Measurements from ENCODE around the gene CCND3.
"Not testable (repeated sequence)": the region's sequence is repeated elsewhere in the genome, so short reads cannot be mapped to it uniquely, and the experiment has no call there.

The CCND3 gene

DNA sequence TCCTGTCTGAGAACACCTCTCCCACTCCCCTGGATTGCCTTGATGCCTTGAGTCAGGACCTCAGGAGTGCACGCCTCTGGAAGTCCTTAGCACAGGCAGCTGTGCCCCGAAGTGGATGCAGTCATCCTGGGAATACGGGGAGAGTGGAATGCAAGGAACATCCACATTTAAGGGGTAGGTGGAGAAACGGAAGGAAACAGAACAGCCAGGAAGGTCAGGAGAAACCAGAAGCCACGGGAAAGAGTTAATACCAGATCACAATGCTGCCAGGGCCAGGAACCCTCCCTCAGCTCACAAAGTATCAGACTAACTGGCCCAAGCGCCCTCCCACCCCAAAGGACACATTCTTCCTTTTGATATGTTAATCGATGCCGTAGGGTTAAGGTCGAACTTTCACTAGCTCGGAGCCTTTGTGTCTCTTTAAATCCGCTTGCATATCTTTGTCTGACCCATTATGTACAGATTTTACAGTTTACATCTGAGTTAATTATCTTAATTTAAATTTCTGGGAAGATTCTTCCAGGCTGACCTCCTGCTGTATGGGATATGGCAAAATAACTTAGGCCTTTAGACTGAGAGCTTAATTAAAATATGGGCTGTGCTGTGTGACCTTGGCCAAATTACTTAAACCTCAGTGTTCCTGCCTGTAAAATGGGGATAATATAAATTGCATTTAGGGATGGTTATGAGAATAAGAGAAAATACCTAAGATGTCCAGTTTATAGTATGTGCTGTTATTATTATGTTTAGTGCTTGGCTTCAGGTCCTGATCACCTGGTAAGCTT, 24.0 kb upstream of the CCND3 start:
- peaks cover 31% of the 10 kb centered on the region for H3K4me1 ChIP-seq (ENCODE audit: insufficient read depth, low read length)
- H2AFZ ChIP-seq (ENCODE audit: low read depth, low read length), result no peak overlapping the region
- no peaks in the 10 kb centered on the region for H3K36me3 ChIP-seq (ENCODE audit: insufficient read depth, low read length)
- no peaks in the 10 kb centered on the region for H3K9me3 ChIP-seq (ENCODE audit: low read length)
- no peak overlapping the region for H3K4me3 ChIP-seq (ENCODE audit: low read length)
- H3K27me3 ChIP-seq (ENCODE audit: insufficient read depth, low read length), result no peaks in the 10 kb centered on the region

DNA sequence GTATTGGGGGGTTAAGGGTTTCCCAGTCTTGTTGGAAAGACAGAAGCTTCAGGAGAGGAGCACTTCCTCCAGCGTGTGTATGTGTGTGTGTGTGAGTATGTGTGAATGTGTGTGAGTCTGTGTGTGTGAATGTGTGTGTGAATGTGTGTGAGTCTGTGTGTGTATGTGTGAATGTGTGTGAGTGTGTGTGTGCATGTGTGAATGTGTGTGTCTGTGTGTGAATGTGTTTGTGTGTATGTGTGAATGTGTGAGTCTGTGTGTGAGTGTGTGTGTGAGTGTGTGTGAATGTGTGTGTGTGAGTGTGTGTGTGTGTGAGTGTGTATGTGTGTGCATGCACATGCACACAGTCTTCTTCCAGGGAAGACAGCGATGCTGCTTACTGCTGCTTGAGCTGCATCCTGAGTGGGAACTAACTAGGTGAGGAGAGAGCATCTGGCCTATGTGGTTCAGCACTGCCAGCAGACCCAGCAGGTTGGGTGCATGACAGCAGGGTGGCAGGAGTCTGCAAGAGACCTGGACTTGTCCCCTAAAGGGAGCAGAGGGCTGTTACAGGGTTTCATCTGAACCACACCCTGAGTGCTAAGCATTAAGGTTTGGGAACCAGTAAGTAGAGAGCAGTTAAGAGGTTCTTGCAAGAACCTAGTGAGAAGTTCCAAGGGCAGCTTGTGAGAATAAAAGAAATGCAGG, 22.7 kb upstream of the CCND3 start:
- H3K36me3 ChIP-seq (ENCODE audit: insufficient read depth, low read length), result no peaks in the 10 kb centered on the region
- H3K27me3 ChIP-seq (ENCODE audit: insufficient read depth, low read length), result no peaks in the 10 kb centered on the region
- H3K4me1 ChIP-seq (ENCODE audit: insufficient read depth, low read length), result peaks cover 31% of the 10 kb centered on the region
- no peak overlapping the region for H2AFZ ChIP-seq (ENCODE audit: low read depth, low read length)
- H3K4me3 ChIP-seq (ENCODE audit: low read length), result no peak overlapping the region
- H3K9me3 ChIP-seq (ENCODE audit: low read length), result no peaks in the 10 kb centered on the region

DNA sequence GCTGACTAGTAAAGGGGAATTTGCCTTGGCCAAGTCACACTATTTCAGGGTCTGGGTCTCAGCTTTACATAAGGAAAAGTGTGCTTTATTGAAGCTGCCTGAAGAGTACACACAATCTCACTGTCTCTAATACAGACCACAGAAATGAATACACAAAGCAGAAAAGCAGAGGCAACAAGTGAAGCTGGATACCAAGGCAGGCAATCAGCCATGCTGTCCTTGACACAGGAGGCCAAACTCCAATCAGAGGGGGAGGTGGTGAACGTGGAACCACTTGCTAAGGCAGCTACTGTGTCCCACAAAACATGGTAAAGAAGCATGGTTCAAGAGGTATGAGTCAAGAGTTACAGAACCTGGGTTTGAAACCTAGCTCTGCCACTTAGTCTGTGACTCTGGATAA, 21.8 kb upstream of the CCND3 start:
- Histone ChIP-seq H3K4me3 (ENCODE audit: low read length) (no peak overlapping the region), H3K9me3 (ENCODE audit: low read length) (no peaks in the 10 kb centered on the region), H3K27me3 (ENCODE audit: insufficient read depth, low read length) (no peaks in the 10 kb centered on the region), H3K4me1 (ENCODE audit: insufficient read depth, low read length) (peaks cover 31% of the 10 kb centered on the region), H3K36me3 (ENCODE audit: insufficient read depth, low read length) (no peaks in the 10 kb centered on the region), H2AFZ (ENCODE audit: low read depth, low read length) (no peak overlapping the region)

DNA sequence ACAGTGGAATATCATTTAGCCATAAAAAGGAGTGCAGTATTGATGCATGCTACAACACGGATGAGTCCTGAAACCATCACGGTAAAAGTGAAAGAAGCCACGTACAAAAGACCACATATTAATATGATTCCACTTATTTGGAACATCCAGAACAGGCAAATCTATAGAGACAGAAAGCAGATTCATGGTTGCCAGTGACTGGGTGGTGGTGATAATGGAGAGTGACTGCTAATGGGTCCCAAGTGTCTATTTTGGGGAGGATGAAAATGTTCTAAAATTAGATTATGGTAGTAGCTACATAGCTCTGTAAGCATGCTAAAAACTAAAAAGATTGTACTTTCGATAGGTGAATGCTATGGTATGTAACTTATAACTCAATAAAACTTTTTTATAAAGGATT, 18.4 kb upstream of the CCND3 start:
- Histone ChIP-seq H2AFZ (ENCODE audit: low read depth, low read length) (no peak overlapping the region), H3K4me1 (ENCODE audit: insufficient read depth, low read length) (peaks cover 7% of the 10 kb centered on the region), H3K9me3 (ENCODE audit: low read length) (no peaks in the 10 kb centered on the region), H3K4me3 (ENCODE audit: low read length) (no peak overlapping the region), H3K27me3 (ENCODE audit: insufficient read depth, low read length) (no peaks in the 10 kb centered on the region), H3K36me3 (ENCODE audit: insufficient read depth, low read length) (no peaks in the 10 kb centered on the region)

DNA sequence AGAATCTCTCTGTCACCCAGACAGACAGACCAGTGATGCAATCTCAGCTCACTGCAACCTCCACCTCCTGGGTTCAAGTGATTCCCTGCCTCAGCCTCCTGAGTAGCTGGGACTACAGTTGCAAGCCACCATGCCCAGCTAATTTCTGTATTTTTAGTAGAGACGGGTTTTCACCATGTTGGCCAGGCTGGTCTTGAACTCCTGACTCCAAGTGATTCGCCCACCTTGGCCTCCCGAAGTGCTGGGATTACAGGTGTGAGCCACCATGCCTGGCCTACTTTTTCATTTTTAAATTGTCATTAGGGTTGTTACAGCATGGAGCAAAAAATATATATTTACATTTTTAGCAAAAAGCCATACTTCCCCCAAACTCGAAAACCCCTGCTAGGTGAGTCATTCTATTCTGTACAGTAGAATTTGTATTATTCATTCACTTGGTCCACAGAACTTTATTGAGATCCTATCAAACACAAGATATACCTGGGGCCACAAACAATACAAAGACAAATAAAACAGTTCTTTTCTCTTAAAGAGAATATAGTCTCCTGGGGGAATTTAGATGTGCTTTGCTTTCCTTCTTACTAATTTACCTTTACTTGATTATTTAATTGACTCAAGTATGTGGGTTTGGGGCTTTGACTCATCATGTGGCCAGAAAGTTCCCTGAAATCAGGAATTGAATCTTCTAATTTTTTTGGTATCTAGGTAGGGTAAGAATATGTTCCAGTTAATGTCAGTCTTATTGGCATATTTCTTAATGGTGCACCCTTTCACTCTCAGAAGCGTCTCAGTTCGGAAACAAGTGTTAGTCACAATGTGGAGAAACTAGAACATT, 16.6 kb upstream of the CCND3 start:
- Histone ChIP-seq H3K36me3 (ENCODE audit: insufficient read depth, low read length) (no peaks in the 10 kb centered on the region), H3K9me3 (ENCODE audit: low read length) (no peaks in the 10 kb centered on the region), H2AFZ (ENCODE audit: low read depth, low read length) (no peak overlapping the region), H3K4me3 (ENCODE audit: low read length) (no peak overlapping the region), H3K4me1 (ENCODE audit: insufficient read depth, low read length) (no peaks in the 10 kb centered on the region), H3K27me3 (ENCODE audit: insufficient read depth, low read length) (no peaks in the 10 kb centered on the region)

DNA sequence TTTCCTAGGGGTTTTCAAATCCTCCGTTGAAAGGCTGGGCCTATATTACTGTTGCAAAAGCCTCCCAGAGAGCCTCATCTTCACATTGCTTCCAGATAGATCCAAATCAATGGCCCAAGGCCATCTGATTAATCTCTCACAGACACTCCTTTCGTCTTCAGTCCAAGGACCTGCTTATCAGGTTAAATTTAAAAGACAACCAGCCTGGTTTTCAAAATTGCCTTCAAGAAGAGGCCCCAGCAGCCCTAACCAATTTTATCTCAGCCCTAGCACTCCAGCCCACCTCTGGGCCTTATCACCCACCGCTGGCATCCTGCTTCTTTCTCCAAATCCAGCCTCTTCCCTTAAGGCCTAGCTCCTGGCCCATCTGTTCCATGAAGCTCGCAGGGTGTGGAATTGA, 15.5 kb upstream of the CCND3 start:
- Histone ChIP-seq H3K4me3 (ENCODE audit: low read length) (no peak overlapping the region), H2AFZ (ENCODE audit: low read depth, low read length) (no peak overlapping the region), H3K36me3 (ENCODE audit: insufficient read depth, low read length) (no peaks in the 10 kb centered on the region), H3K27me3 (ENCODE audit: insufficient read depth, low read length) (no peaks in the 10 kb centered on the region), H3K4me1 (ENCODE audit: insufficient read depth, low read length) (no peaks in the 10 kb centered on the region), H3K9me3 (ENCODE audit: low read length) (no peaks in the 10 kb centered on the region)

DNA sequence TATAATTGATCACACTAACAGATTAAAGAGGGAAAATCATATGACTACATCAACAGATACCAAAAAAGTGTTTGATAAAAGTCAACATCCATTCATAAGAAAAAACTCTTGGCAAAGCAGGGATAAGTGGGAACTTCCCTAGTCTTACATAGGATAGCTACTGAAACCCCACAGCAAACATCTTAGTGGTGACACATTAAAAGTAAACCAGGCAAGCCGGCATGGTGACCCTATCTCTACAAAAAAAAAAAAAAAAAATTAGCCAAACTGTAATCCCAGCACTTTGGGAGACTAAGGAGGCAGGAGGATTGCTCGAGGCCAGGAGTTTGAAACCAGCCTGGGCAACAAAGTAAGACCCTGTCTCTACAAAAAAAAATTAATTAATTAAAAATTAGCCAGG, 13.8 kb upstream of the CCND3 start:
- Histone ChIP-seq H3K36me3 (ENCODE audit: insufficient read depth, low read length) (no peaks in the 10 kb centered on the region), H3K4me1 (ENCODE audit: insufficient read depth, low read length) (no peaks in the 10 kb centered on the region), H3K27me3 (ENCODE audit: insufficient read depth, low read length) (no peaks in the 10 kb centered on the region), H3K9me3 (ENCODE audit: low read length) (no peaks in the 10 kb centered on the region), H3K4me3 (ENCODE audit: low read length) (no peak overlapping the region), H2AFZ (ENCODE audit: low read depth, low read length) (no peak overlapping the region)

DNA sequence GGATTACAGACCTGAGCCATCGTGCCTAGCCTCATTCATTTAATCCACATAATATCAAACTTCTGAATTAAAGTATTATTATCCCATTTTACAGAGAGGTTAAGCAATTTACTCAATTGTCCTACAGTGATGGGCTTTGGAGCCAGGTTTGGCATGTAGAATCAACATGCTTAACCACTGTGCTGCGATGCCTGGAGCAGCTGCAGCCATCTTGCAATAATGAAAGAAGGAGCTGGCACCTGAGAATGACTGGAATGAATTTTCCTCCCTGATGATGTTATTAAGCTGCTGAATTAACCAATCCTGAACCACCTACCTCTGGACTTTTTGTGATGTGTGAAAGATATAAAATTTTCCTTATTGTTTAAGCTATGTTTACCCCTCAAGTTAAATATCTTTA, 13.1 kb upstream of the CCND3 start:
- Histone ChIP-seq H3K9me3 (ENCODE audit: low read length) (no peaks in the 10 kb centered on the region), H2AFZ (ENCODE audit: low read depth, low read length) (no peak overlapping the region), H3K4me3 (ENCODE audit: low read length) (no peak overlapping the region), H3K4me1 (ENCODE audit: insufficient read depth, low read length) (no peaks in the 10 kb centered on the region), H3K36me3 (ENCODE audit: insufficient read depth, low read length) (no peaks in the 10 kb centered on the region), H3K27me3 (ENCODE audit: insufficient read depth, low read length) (no peaks in the 10 kb centered on the region)

DNA sequence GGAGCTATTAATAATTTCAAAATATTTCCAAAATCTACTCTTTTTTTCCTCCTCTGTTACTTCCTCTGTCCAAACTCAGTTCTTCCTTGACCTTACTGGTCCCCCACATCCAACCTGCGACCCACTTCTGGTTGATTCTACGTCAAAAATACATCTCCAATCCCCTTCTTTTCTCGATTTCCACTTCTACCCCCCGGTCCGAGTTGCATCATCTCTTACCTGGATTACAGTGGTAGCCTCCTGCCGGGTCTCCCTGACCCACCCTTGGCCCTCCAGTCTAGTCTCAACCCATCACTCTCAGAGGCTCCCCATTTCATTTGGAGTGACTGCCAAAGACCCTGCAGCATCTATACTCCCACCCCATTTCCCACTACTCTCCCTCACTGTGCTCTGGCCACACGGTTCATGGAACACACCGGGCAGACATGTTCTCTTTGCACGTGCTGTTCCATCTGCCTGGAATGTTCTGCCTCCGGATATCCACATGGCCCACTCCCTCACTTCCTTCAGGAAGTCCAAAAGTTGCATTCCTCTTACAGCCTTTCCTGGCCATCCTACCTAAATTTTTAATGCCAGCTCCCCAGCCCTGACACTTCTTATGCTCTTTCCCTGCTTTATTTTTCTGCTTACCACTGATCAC, 6.1 kb upstream of the CCND3 start:
- Histone ChIP-seq H3K4me1 (ENCODE audit: insufficient read depth, low read length) (no peaks in the 10 kb centered on the region), H3K4me3 (ENCODE audit: low read length) (no peak overlapping the region), H3K36me3 (ENCODE audit: insufficient read depth, low read length) (no peaks in the 10 kb centered on the region), H3K27me3 (ENCODE audit: insufficient read depth, low read length) (no peaks in the 10 kb centered on the region), H2AFZ (ENCODE audit: low read depth, low read length) (no peak overlapping the region), H3K9me3 (ENCODE audit: low read length) (no peaks in the 10 kb centered on the region)

DNA sequence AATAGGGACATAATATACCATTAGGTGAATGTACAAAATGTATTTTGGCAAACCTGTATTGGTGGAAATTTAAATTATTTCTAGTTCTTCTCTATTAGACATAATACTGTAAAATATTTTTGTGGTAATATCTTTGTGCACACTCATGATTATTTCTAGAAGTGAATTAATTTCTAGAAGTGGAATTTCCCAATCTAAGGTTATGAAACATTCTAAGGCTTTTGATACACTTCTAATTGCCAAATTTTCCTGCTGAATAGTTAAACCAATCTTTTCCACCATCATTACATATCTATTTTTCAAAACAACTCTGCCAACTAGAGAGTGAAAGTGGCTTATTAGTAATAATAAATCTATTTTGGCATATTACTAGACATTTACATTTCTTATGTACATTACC, 1.8 kb upstream of the CCND3 start:
- no peaks in the 10 kb centered on the region for H3K9me3 ChIP-seq (ENCODE audit: low read length)
- no peaks in the 10 kb centered on the region for H3K36me3 ChIP-seq (ENCODE audit: insufficient read depth, low read length)
- no peak overlapping the region for H2AFZ ChIP-seq (ENCODE audit: low read depth, low read length)
- H3K27me3 ChIP-seq (ENCODE audit: insufficient read depth, low read length), result no peaks in the 10 kb centered on the region
- H3K4me1 ChIP-seq (ENCODE audit: insufficient read depth, low read length), result peaks cover 25% of the 10 kb centered on the region
- H3K4me3 ChIP-seq (ENCODE audit: low read length), result no peak overlapping the region

DNA sequence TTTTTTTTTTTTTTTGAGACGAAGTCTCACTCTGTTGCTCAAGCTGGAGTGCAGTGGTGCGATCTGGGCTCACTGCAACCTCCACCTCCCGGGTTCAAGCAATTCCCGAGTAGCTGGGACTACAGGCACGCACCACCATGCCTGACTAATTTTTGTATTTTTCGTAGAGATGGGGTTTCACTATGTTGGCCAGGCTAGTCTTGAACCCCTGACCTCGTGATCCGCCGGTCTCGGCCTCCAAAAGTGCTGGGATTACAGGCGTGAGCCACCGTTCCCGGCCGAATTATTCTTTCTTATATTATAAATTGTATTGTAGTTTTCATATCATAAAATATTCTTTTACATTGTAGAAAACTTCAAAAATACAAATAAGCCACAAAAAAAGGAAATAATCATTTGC, 1.3 kb upstream of the CCND3 start:
- not testable (repeated sequence) for H3K4me3 ChIP-seq (ENCODE audit: low read length); H3K27me3 ChIP-seq (ENCODE audit: insufficient read depth, low read length); H2AFZ ChIP-seq (ENCODE audit: low read depth, low read length); H3K36me3 ChIP-seq (ENCODE audit: insufficient read depth, low read length); H3K9me3 ChIP-seq (ENCODE audit: low read length)
- peaks cover 25% of the 10 kb centered on the region for H3K4me1 ChIP-seq (ENCODE audit: insufficient read depth, low read length)

DNA sequence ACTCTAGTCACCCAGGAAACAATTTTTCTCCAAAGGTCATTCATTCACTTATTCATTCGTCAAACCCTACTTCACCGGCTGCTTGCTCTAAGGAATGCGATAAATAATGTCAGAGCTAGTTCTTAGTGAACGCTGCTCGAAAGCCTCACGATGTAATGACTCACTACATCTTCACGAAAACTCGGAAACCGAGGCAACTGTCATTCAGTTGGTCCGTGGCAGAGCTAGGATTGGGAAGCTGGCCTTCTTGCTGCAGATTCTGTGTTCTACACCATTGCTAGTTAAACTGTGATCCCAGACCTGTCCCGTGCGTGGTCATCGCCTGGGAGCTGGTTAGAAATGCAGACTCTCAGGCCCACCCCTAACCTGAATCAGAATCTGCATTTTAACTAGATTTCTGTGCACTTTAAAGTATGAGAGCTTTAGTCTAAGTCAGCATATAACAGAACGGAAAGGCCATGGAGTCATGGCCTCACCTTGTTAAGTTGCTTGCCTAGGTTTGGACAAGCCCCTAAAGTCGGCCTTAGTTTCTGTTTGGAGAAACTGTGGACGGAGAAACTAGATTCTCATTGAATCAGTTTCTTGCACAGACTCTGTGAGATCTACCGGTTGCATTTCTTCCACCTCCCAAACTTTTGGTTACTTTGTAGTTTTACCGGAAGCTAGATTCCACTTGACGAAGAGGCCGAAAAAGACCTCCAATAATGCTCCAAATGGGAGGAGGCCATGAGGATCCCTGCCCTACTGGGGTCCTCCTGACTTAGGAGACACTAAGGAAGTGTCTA, 651 bp upstream of the CCND3 start:
- H3K4me3 ChIP-seq (ENCODE audit: low read length), result peak overlapping the region; percentile 93
- H3K9me3 ChIP-seq (ENCODE audit: low read length), result no peaks in the 10 kb centered on the region
- H3K36me3 ChIP-seq (ENCODE audit: insufficient read depth, low read length), result no peaks in the 10 kb centered on the region
- peaks cover 25% of the 10 kb centered on the region for H3K4me1 ChIP-seq (ENCODE audit: insufficient read depth, low read length)
- no peaks in the 10 kb centered on the region for H3K27me3 ChIP-seq (ENCODE audit: insufficient read depth, low read length)
- H2AFZ ChIP-seq (ENCODE audit: low read depth, low read length), result peak overlapping the region; percentile 53

Measured in neuron (in vitro differentiated cells).